ENCODE data around the gene DCLK1.
"Not testable (repeated sequence)": the region's sequence is repeated elsewhere in the genome, so short reads cannot be mapped to it uniquely, and the experiment has no call there.

Gene DCLK1

DNA sequence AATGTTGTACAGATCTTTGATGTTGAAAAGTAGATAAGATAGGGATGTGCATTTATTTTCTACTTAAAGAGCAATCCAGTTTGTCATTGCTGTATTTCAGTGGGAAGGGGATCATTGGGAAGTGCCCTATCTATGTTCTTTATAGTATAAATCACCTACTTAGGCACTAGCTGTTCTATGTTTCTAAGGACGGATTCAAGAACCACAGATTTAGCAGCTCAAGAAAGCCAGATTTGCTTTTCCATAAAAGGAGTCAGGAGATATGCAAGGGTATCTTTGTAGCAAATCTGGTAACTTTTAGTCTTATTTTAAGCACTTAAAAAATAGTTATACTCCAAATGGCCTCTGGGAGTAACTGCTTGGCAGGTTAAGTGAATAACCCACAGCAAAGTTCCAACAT is 23.7 kb downstream of the DCLK1 start:
- POLR2A ChIA-PET = no interaction called here
- no peak for TF ChIP-seq SP1 (IDR thresholded peaks at IDR 0.05)
- TF ChIP-seq FOXK2 (IDR thresholded peaks at IDR 0.05) = no peak
- no peak for TF ChIP-seq CTBP1 (IDR thresholded peaks at IDR 0.05; ENCODE audit: borderline replicate concordance)
- no peak for TF ChIP-seq ZNF384 (IDR thresholded peaks at IDR 0.05)
- TF ChIP-seq LEF1 (IDR thresholded peaks at IDR 0.05; ENCODE audit: borderline replicate concordance) = no peak
- TF ChIP-seq NFRKB (IDR thresholded peaks at IDR 0.05) = no peak
- no peak for TF ChIP-seq ARNT (IDR thresholded peaks at IDR 0.05)
- no peak for TF ChIP-seq SUZ12 (IDR thresholded peaks at IDR 0.05)
- TF ChIP-seq FOXM1 (IDR thresholded peaks at IDR 0.05; ENCODE audit: borderline replicate concordance) = no peak
- TF ChIP-seq TARDBP (IDR thresholded peaks at IDR 0.05) = no peak
- TF ChIP-seq PKNOX1 (IDR thresholded peaks at IDR 0.05) = no peak
- TF ChIP-seq L3MBTL2 (conservative IDR thresholded peaks at IDR 0.05) = no peak
- TF ChIP-seq HDGF (IDR thresholded peaks at IDR 0.05; ENCODE audit: borderline replicate concordance) = no peak
- no peak for TF ChIP-seq ELF4 (IDR thresholded peaks at IDR 0.05)
- no peak for TF ChIP-seq FOXA1 (IDR thresholded peaks at IDR 0.05)
- no peak for TF ChIP-seq BHLHE40 (IDR thresholded peaks at IDR 0.05; ENCODE audit: borderline replicate concordance)
- DNase-seq (ENCODE audit: extremely low spot score) = no peak
- CTCF ChIA-PET = no interaction called here

DNA sequence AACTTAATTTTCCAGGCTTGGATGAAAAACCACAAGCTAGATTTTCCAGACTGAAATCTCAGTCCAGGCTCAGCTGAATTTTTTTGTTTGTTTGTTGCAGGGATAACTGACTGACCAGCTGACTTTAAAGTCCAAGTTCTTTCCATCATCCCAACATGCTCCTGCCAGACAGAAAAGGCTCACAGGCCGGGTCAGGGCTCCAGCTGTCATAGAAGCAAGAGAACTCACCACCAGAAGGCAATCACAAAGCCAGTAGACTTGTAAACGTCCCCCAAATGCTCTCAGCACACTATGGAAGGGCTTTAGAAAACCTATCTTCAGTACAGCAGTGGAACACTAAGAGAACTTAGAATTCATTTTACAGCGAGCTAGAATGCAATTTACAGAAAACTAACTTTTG is 25.5 kb downstream of the DCLK1 start:
- CTCF ChIA-PET = interaction anchor here (0.7 kb wide), 1 partner anchor 10 kb away, joined by 3 read pairs; no protein-coding TSS in a partner anchor
- TF ChIP-seq HDGF (IDR thresholded peaks at IDR 0.05; ENCODE audit: borderline replicate concordance) = no peak
- no peak for TF ChIP-seq ELF4 (IDR thresholded peaks at IDR 0.05)
- no peak for TF ChIP-seq LEF1 (IDR thresholded peaks at IDR 0.05; ENCODE audit: borderline replicate concordance)
- TF ChIP-seq FOXM1 (IDR thresholded peaks at IDR 0.05; ENCODE audit: borderline replicate concordance) = no peak
- TF ChIP-seq L3MBTL2 (conservative IDR thresholded peaks at IDR 0.05) = no peak
- TF ChIP-seq TARDBP (IDR thresholded peaks at IDR 0.05) = no peak
- no peak for TF ChIP-seq PKNOX1 (IDR thresholded peaks at IDR 0.05)
- no peak for TF ChIP-seq ARNT (IDR thresholded peaks at IDR 0.05)
- TF ChIP-seq BHLHE40 (IDR thresholded peaks at IDR 0.05; ENCODE audit: borderline replicate concordance) = no peak
- no peak for TF ChIP-seq SUZ12 (IDR thresholded peaks at IDR 0.05)
- TF ChIP-seq CTBP1 (IDR thresholded peaks at IDR 0.05; ENCODE audit: borderline replicate concordance) = no peak
- no peak for TF ChIP-seq FOXA1 (IDR thresholded peaks at IDR 0.05)
- no peak for DNase-seq (ENCODE audit: extremely low spot score)
- POLR2A ChIA-PET = no interaction called here

DNA sequence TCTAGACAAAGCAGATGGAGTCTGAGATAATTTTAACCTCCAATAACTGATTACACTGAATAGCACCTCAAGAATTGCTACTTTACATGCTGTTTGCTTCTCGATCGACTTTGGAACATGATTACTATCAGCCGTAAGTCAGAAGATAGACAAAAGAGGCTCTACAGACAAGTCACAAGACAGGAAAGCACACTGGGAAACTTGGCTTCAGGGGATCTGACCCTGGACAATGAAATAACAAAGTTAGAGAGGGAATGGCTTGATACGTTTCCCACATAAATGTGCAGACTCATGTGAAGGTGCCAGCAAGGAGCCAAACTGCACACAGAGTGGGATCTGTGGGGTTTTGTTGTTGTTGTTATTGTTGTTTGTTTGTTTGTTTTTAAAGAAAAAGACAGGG is 28.5 kb downstream of the DCLK1 start:
- POLR2A ChIA-PET = no interaction called here
- no peak for TF ChIP-seq CTBP1 (IDR thresholded peaks at IDR 0.05; ENCODE audit: borderline replicate concordance)
- no peak for TF ChIP-seq HDGF (IDR thresholded peaks at IDR 0.05; ENCODE audit: borderline replicate concordance)
- TF ChIP-seq FOXA1 (IDR thresholded peaks at IDR 0.05) = no peak
- TF ChIP-seq LEF1 (IDR thresholded peaks at IDR 0.05; ENCODE audit: borderline replicate concordance) = no peak
- no peak for TF ChIP-seq FOXK2 (IDR thresholded peaks at IDR 0.05)
- no peak for TF ChIP-seq TARDBP (IDR thresholded peaks at IDR 0.05)
- no peak for TF ChIP-seq FOXM1 (IDR thresholded peaks at IDR 0.05; ENCODE audit: borderline replicate concordance)
- no peak for TF ChIP-seq NFRKB (IDR thresholded peaks at IDR 0.05)
- no peak for TF ChIP-seq PKNOX1 (IDR thresholded peaks at IDR 0.05)
- no peak for TF ChIP-seq BHLHE40 (IDR thresholded peaks at IDR 0.05; ENCODE audit: borderline replicate concordance)
- no peak for TF ChIP-seq SUZ12 (IDR thresholded peaks at IDR 0.05)
- TF ChIP-seq ZNF384 (IDR thresholded peaks at IDR 0.05) = no peak
- TF ChIP-seq L3MBTL2 (conservative IDR thresholded peaks at IDR 0.05) = no peak
- CTCF ChIA-PET = no interaction called here
- no peak for DNase-seq (ENCODE audit: extremely low spot score)

DNA sequence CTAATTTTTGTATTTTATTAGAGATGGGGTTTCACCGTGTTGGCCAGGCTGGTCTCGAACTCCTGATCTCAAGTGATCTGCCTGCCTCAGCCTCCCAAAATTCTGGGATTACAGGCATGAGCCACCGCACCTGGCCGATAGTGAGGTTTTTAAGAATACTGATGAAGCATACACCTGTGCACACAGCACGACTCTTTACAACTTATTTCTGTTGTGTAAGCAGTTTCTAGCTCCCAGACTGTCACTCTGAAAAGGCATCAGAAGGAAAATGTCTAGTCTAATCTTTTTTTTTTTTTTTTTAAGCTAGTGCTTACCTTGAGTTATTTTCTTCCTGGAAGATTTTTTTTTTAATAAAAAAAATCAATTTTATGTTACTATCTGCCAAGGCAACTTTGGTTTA is 29.3 kb downstream of the DCLK1 start:
- DNase-seq (ENCODE audit: extremely low spot score); POLR2A ChIA-PET; CTCF ChIA-PET: not testable (repeated sequence)

DNA sequence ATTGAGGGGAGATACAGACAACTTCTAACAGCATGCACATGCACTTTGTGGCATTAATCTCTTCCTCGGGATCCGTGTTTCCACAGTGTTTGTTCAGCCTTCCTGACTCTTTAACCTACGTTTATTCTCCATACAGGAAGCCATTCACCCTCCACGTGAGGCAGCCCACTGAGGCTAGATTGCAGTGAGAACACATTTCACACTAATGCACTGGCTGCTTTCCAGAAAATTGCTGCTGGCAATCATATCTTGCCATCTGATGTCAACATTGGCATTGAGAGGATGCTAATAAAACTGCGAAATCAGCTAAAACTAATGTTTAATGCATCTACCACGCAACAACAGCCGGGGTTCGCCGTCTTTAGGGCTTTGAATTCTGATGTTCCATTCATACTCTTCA is 30.0 kb downstream of the DCLK1 start:
- ChIA-PET POLR2A (no interaction called here), CTCF (no interaction called here)
- no peak for TF ChIP-seq FOXK2 (IDR thresholded peaks at IDR 0.05)
- no peak for TF ChIP-seq SP1 (IDR thresholded peaks at IDR 0.05)
- no peak for TF ChIP-seq FOXM1 (IDR thresholded peaks at IDR 0.05; ENCODE audit: borderline replicate concordance)
- no peak for TF ChIP-seq L3MBTL2 (conservative IDR thresholded peaks at IDR 0.05)
- no peak for TF ChIP-seq BHLHE40 (IDR thresholded peaks at IDR 0.05; ENCODE audit: borderline replicate concordance)
- TF ChIP-seq LEF1 (IDR thresholded peaks at IDR 0.05; ENCODE audit: borderline replicate concordance) = no peak
- no peak for TF ChIP-seq ZNF384 (IDR thresholded peaks at IDR 0.05)
- no peak for TF ChIP-seq HDGF (IDR thresholded peaks at IDR 0.05; ENCODE audit: borderline replicate concordance)
- no peak for TF ChIP-seq FOXA1 (IDR thresholded peaks at IDR 0.05)
- no peak for DNase-seq (ENCODE audit: extremely low spot score)

GRCh38 chr13:36098080-36098479 is 33.1 kb downstream of the DCLK1 start:
- no peak for DNase-seq (ENCODE audit: extremely low spot score)
- CTCF ChIA-PET = no interaction called here
- POLR2A ChIA-PET = no interaction called here
- no peak for TF ChIP-seq ELF4 (IDR thresholded peaks at IDR 0.05)
- no peak for TF ChIP-seq FOXA1 (IDR thresholded peaks at IDR 0.05)
- no peak for TF ChIP-seq ARNT (IDR thresholded peaks at IDR 0.05)
- TF ChIP-seq LEF1 (IDR thresholded peaks at IDR 0.05; ENCODE audit: borderline replicate concordance) = no peak
- no peak for TF ChIP-seq CTBP1 (IDR thresholded peaks at IDR 0.05; ENCODE audit: borderline replicate concordance)

Data from HEK293T (cell line).